Globus pallidus (tissue), 1 donor: ENCODE results near the gene FBXO38.

Experiments
- DNase-seq: peaks from one replicate; pipeline ENCODE4 v3.0.0-alpha.2; 2015; ENCODE audit warnings: low spot score

The FBXO38 gene

GRCh38 chr5:148382961-148383360, 797 bp upstream of the FBXO38 start:
- peak; percentile 30 for DNase-seq

GRCh38 chr5:148384380-148384737, 601 bp downstream of the FBXO38 start:
- DNase-seq = no peak

GRCh38 chr5:148385094-148385493, 1.3 kb downstream of the FBXO38 start:
- DNase-seq = no peak

GRCh38 chr5:148386041-148386440, 2.3 kb downstream of the FBXO38 start:
- no peak for DNase-seq

GRCh38 chr5:148387325-148387724, 3.6 kb downstream of the FBXO38 start:
- no peak for DNase-seq

- no peak for DNase-seq
These were observed 4.9 kb downstream of the FBXO38 start for GRCh38 chr5:148388696-148389095.

- DNase-seq = no peak
These were observed 7.2 kb downstream of the FBXO38 start for GRCh38 chr5:148390914-148391313.

GRCh38 chr5:148391422-148391821, 7.7 kb downstream of the FBXO38 start:
- no peak for DNase-seq

- no peak for DNase-seq
These were observed 9.6 kb downstream of the FBXO38 start for GRCh38 chr5:148393390-148393741.

GRCh38 chr5:148394587-148395019, 10.8 kb downstream of the FBXO38 start:
- DNase-seq = no peak

GRCh38 chr5:148395031-148395430, 11.3 kb downstream of the FBXO38 start:
- no peak for DNase-seq

- no peak for DNase-seq
These were observed 14.3 kb downstream of the FBXO38 start for GRCh38 chr5:148397968-148398595.

- no peak for DNase-seq
These were observed 15.0 kb downstream of the FBXO38 start for GRCh38 chr5:148398698-148399121.

GRCh38 chr5:148401604-148402003, 17.8 kb downstream of the FBXO38 start:
- no peak for DNase-seq

- no peak for DNase-seq
These were observed 19.6 kb downstream of the FBXO38 start for GRCh38 chr5:148403344-148403743.

GRCh38 chr5:148406406-148406805, 22.6 kb downstream of the FBXO38 start:
- DNase-seq = no peak

GRCh38 chr5:148408092-148408491, 24.3 kb downstream of the FBXO38 start:
- DNase-seq = no peak

GRCh38 chr5:148412124-148412523, 28.4 kb downstream of the FBXO38 start:
- no peak for DNase-seq

- no peak for DNase-seq
These were observed 31.1 kb downstream of the FBXO38 start for GRCh38 chr5:148414833-148415232.

- DNase-seq = no peak
These were observed 32.7 kb downstream of the FBXO38 start for GRCh38 chr5:148416416-148416815.

GRCh38 chr5:148416921-148417320, 33.2 kb downstream of the FBXO38 start:
- DNase-seq = no peak

GRCh38 chr5:148418511-148418910, 34.8 kb downstream of the FBXO38 start:
- no peak for DNase-seq

GRCh38 chr5:148421661-148422060, 37.9 kb downstream of the FBXO38 start:
- no peak for DNase-seq

GRCh38 chr5:148425808-148426207, 42.0 kb downstream of the FBXO38 start:
- no peak for DNase-seq

- DNase-seq = no peak
These were observed 42.8 kb downstream of the FBXO38 start for GRCh38 chr5:148426514-148426913.
